Liver (tissue), 9 donors: ENCODE results near the gene CDK13. TPM values are rescaled to one million over a fixed set of nuclear protein-coding genes. Genes with fewer than 3 reads are reported as not detected.

ENCODE experiments used
- DNase-seq: peaks from one replicate; pipeline ENCODE4 v3.0.0-alpha.2; 2017; ENCODE audit warnings: low spot score
- H3K27ac ChIP-seq, 2 donors: one replicate each; pipeline ENCODE4 v1.7.0; 2013; ENCODE audit warnings: inconsistent platforms in 2 of 2, low read length in 2 of 2, control low read depth in 1 of 2, low read depth in 1 of 2, mild to moderate bottlenecking in 1 of 2
- H3K27me3 ChIP-seq, 4 donors: one replicate each; pipeline versions ENCODE4 v1.6.1 to v1.7.0; 2013; ENCODE audit warnings: low read length in 3 of 4, inconsistent platforms in 1 of 4, mild to moderate bottlenecking in 1 of 4, moderate library complexity in 1 of 4; ENCODE audit not compliant: control insufficient read depth in 4 of 4, insufficient read depth in 4 of 4
- H3K36me3 ChIP-seq, 4 donors: one replicate each; pipeline versions ENCODE4 v1.6.1 to v1.7.0; 2013; ENCODE audit warnings: low read length in 3 of 4, mild to moderate bottlenecking in 3 of 4, low read depth in 1 of 4, moderate library complexity in 1 of 4; ENCODE audit not compliant: control insufficient read depth in 4 of 4, insufficient read depth in 3 of 4
- H3K4me1 ChIP-seq, 4 donors: one replicate each; pipeline versions ENCODE4 v1.6.1 to v1.7.0; 2013; ENCODE audit warnings: low read length in 3 of 4, mild to moderate bottlenecking in 3 of 4, moderate library complexity in 1 of 4; ENCODE audit not compliant: control insufficient read depth in 4 of 4, insufficient read depth in 4 of 4
- H3K4me3 ChIP-seq, 3 donors: one replicate each; pipeline versions ENCODE4 v1.6.1 to v1.7.0; 2013; ENCODE audit warnings: low read length in 3 of 3, control low read depth in 1 of 3, low read depth in 1 of 3, mild to moderate bottlenecking in 1 of 3
- H3K9ac ChIP-seq, 2 donors: one replicate each; pipeline ENCODE4 v1.7.0; 2013; ENCODE audit warnings: low read length in 2 of 2, mild to moderate bottlenecking in 2 of 2, moderate library complexity in 2 of 2, control low read depth in 1 of 2, low read depth in 1 of 2
- H3K9me3 ChIP-seq, 4 donors: one replicate each; pipeline versions ENCODE4 v1.6.1 to v1.7.0; 2013; ENCODE audit warnings: low read length in 3 of 4; ENCODE audit not compliant: control insufficient read depth in 4 of 4
- EGR1 ChIP-seq, 2 donors: IDR thresholded peaks; 2 replicates each; pipeline ENCODE4 v1.6.1; 2016 to 2018; ENCODE audit warnings: antibody characterized with exemption in 2 of 2, low read depth in 2 of 2
- FOXA1 ChIP-seq: IDR thresholded peaks from 2 replicates; pipeline ENCODE4 v1.6.1; 2016; ENCODE audit warnings: antibody characterized with exemption
- FOXA2 ChIP-seq: IDR thresholded peaks from 2 replicates; pipeline ENCODE4 v1.6.1; 2016; ENCODE audit warnings: antibody characterized with exemption
- GABPA ChIP-seq, 2 donors: IDR thresholded peaks in 1 of 2; conservative IDR thresholded peaks in 1 of 2; 2 replicates each; pipeline ENCODE4 v1.6.1; 2016; ENCODE audit warnings: antibody characterized with exemption in 2 of 2, mild to moderate bottlenecking in 1 of 2, moderate library complexity in 1 of 2
- HNF4A ChIP-seq, 2 donors: conservative IDR thresholded peaks; 2 replicates each; pipeline ENCODE4 v1.6.1; 2016; ENCODE audit warnings: antibody characterized with exemption in 2 of 2, mild to moderate bottlenecking in 2 of 2
- HNF4G ChIP-seq: IDR thresholded peaks from 2 replicates; pipeline ENCODE4 v1.6.1; 2016; ENCODE audit warnings: antibody characterized with exemption
- JUND ChIP-seq, 2 donors: IDR thresholded peaks; 2 replicates each; pipeline ENCODE4 v1.6.1; 2016; ENCODE audit warnings: antibody characterized with exemption in 2 of 2
- NR2F2 ChIP-seq: IDR thresholded peaks from 2 replicates; pipeline ENCODE4 v1.6.1; 2016; ENCODE audit warnings: antibody characterized with exemption
- RAD21 ChIP-seq, 2 donors: IDR thresholded peaks; 2 replicates each; pipeline ENCODE4 v1.6.1; 2016; ENCODE audit warnings: antibody characterized with exemption in 2 of 2, mild to moderate bottlenecking in 2 of 2
- RXRA ChIP-seq, 2 donors: IDR thresholded peaks; 2 replicates each; pipeline ENCODE4 v1.6.1; 2017 to 2018; ENCODE audit warnings: antibody characterized with exemption in 2 of 2, mild to moderate bottlenecking in 1 of 2
- SP1 ChIP-seq: IDR thresholded peaks from 2 replicates; pipeline ENCODE4 v1.6.1; 2018; ENCODE audit warnings: antibody characterized with exemption, mild to moderate bottlenecking
- TAF1 ChIP-seq: conservative IDR thresholded peaks from 2 replicates; pipeline ENCODE4 v1.6.1; 2016; ENCODE audit warnings: antibody characterized with exemption, mild to moderate bottlenecking
- YY1 ChIP-seq: IDR thresholded peaks from 2 replicates; pipeline ENCODE4 v1.6.1; 2016; ENCODE audit warnings: antibody characterized with exemption, mild to moderate bottlenecking
- WGBS: extraction: QIAGEN DNeasy Blood & Tissue Kit; methylation state at CpG from one replicate; pipeline ENCODE4 v1.1.7; 2013; 5-methylcytosine and 5-hydroxymethylcytosine counted together
- polyA plus RNA-seq, 2 donors: library from polyadenylated mRNA; stranded (reverse) in 1 of 2; unstranded in 1 of 2; fragments of 200-250 nt in 1 of 2; fragments of >200 nt in 1 of 2; fragmentation: Nextera tagmentation in 1 of 2; extraction: Ambion mirVana in 1 of 2; gene quantifications; one replicate each; pipeline versions ENCODE4 v1.2.1 to v1.2.3, GENCODE V29; 2013 to 2015
- total RNA-seq, 2 donors: library from RNA; depleted of rRNA; stranded (reverse); fragments of >200 nt; gene quantifications; one replicate each; pipeline ENCODE4 v1.2.3, GENCODE V29; 2014
- TF ChIP-seq, protein P1 (sequence below): IDR thresholded peaks from 2 replicates; pipeline ENCODE4 v1.6.1; 2016; ENCODE audit warnings: antibody characterized with exemption
- TF ChIP-seq, protein P2 (sequence below): IDR thresholded peaks from 2 replicates; pipeline ENCODE4 v1.6.1; 2016; ENCODE audit warnings: antibody characterized with exemption
- TF ChIP-seq, protein P3 (sequence below): fragments of 150-350 bp; IDR thresholded peaks from 2 replicates; pipeline ENCODE4 v1.5.1; 2017; ENCODE audit warnings: improper control_type of control experiment, low read depth, low read length; ENCODE audit not compliant: missing input control
- TF ChIP-seq, protein P4 (sequence below): IDR thresholded peaks from 2 replicates; pipeline ENCODE4 v1.6.1; 2016; ENCODE audit warnings: antibody characterized with exemption, mild to moderate bottlenecking
- TF ChIP-seq, protein P5 (sequence below): IDR thresholded peaks from 2 replicates; pipeline ENCODE4 v1.6.1; 2016; ENCODE audit warnings: antibody characterized with exemption
- donor health status: healthy.
- donor health status: healthy.
- donor health status: healthy.
- donor health status: healthy.
- donor health status: healthy.

Gene CDK13
- total and polyA plus RNA-seq, 4 donors, result 8.8 to 51.1 (median 23.2) TPM

DNA sequence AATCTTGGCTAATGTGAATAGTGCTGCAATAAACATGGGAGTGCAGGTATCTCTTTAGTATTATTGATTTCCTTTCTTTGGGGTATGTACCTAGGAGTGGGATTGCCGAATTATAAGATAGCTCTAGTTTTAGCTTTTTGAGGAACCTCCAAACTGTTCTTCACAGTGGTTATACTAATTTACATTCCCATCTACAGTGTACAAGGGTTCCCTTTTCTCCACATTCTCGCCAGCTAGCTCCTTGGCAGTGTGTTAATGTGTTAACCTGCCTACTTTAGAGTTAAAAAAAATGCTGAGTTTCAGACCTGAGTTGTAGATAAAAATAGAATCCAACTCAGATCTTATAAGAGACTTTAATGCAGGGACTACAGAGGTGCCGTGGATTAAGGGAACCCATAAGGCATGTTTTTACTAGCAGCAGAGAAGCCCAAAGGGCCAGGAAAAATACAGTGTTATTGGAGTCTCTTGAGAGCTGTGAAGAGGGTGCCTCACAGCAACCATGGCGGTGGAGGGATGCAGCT lies 35.4 kb downstream of the CDK13 start:
- H3K9me3 ChIP-seq, result no peaks in the 10 kb centered on the region
- H3K4me1 ChIP-seq, result no peaks in the 10 kb centered on the region
- H3K27ac ChIP-seq, result no peak overlapping the region
- DNase-seq, result no peak
- no peak overlapping the region for H3K4me3 ChIP-seq
- H3K36me3 ChIP-seq, result peaks cover 0 to 2% (median 0%) of the 10 kb centered on the region in 4 donors
- no peak for TF ChIP-seq FOXA2
- no peak for TF ChIP-seq SP1
- TF ChIP-seq, protein P1, sequence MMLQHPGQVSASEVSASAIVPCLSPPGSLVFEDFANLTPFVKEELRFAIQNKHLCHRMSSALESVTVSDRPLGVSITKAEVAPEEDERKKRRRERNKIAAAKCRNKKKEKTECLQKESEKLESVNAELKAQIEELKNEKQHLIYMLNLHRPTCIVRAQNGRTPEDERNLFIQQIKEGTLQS, result no peak
- TF ChIP-seq FOXA1, result no peak
- no peak for TF ChIP-seq RXRA (IDR thresholded peaks at IDR 0.05)
- TF ChIP-seq JUND (IDR thresholded peaks at IDR 0.05), result no peak
- TF ChIP-seq HNF4A (conservative IDR thresholded peaks at IDR 0.05), result no peak
- no peak for TF ChIP-seq GABPA (IDR thresholded peaks at IDR 0.05 in 1 of 2, conservative IDR thresholded peaks at IDR 0.05 in 1 of 2)
- TF ChIP-seq RAD21 (IDR thresholded peaks at IDR 0.05), result no peak
- TF ChIP-seq EGR1 (IDR thresholded peaks at IDR 0.05; ENCODE audit: low read depth in 2 of 2), result no peak
- no peak for TF ChIP-seq YY1
- TF ChIP-seq, protein P2, sequence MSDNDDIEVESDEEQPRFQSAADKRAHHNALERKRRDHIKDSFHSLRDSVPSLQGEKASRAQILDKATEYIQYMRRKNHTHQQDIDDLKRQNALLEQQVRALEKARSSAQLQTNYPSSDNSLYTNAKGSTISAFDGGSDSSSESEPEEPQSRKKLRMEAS, result no peak
- TF ChIP-seq HNF4G, result no peak
- TF ChIP-seq, protein P3, sequence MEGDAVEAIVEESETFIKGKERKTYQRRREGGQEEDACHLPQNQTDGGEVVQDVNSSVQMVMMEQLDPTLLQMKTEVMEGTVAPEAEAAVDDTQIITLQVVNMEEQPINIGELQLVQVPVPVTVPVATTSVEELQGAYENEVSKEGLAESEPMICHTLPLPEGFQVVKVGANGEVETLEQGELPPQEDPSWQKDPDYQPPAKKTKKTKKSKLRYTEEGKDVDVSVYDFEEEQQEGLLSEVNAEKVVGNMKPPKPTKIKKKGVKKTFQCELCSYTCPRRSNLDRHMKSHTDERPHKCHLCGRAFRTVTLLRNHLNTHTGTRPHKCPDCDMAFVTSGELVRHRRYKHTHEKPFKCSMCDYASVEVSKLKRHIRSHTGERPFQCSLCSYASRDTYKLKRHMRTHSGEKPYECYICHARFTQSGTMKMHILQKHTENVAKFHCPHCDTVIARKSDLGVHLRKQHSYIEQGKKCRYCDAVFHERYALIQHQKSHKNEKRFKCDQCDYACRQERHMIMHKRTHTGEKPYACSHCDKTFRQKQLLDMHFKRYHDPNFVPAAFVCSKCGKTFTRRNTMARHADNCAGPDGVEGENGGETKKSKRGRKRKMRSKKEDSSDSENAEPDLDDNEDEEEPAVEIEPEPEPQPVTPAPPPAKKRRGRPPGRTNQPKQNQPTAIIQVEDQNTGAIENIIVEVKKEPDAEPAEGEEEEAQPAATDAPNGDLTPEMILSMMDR, result no peak
- no peak for TF ChIP-seq NR2F2
- no peak for TF ChIP-seq TAF1
- H3K9ac ChIP-seq, result no peak overlapping the region
- H3K27me3 ChIP-seq, result no peaks in the 10 kb centered on the region
- 86% methylated on average over 4 of the region's 4 CpGs for WGBS

DNA sequence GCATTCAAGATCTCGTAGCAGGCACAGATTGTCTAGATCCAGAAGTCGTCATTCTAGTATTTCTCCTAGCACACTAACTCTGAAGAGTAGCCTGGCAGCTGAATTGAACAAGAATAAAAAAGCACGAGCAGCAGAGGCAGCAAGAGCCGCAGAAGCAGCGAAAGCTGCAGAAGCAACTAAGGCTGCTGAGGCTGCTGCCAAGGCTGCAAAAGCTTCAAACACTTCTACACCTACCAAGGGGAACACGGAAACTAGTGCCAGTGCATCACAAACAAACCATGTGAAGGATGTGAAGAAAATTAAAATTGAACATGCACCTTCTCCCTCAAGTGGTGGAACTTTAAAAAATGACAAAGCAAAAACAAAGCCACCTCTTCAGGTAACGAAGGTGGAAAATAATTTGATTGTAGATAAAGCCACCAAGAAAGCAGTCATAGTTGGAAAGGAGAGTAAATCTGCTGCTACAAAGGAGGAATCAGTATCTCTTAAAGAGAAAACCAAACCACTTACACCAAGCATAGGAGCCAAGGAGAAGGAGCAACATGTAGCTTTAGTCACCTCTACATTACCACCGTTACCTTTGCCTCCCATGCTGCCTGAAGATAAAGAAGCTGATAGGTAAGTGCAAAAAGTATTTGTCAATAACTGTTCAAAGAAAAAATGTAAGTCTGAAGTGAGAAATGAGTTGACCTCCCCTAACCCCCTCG lies 37.7 kb downstream of the CDK13 start:
- no peak for TF ChIP-seq TAF1
- TF ChIP-seq FOXA2, result no peak
- no peak for TF ChIP-seq FOXA1
- no peak for TF ChIP-seq GABPA (IDR thresholded peaks at IDR 0.05 in 1 of 2, conservative IDR thresholded peaks at IDR 0.05 in 1 of 2)
- no peak for TF ChIP-seq EGR1 (IDR thresholded peaks at IDR 0.05; ENCODE audit: low read depth in 2 of 2)
- TF ChIP-seq, protein P3, result no peak
- TF ChIP-seq HNF4G, result no peak
- no peak for TF ChIP-seq JUND (IDR thresholded peaks at IDR 0.05)
- TF ChIP-seq RXRA (IDR thresholded peaks at IDR 0.05), result no peak
- TF ChIP-seq HNF4A (conservative IDR thresholded peaks at IDR 0.05), result no peak
- TF ChIP-seq, protein P4, sequence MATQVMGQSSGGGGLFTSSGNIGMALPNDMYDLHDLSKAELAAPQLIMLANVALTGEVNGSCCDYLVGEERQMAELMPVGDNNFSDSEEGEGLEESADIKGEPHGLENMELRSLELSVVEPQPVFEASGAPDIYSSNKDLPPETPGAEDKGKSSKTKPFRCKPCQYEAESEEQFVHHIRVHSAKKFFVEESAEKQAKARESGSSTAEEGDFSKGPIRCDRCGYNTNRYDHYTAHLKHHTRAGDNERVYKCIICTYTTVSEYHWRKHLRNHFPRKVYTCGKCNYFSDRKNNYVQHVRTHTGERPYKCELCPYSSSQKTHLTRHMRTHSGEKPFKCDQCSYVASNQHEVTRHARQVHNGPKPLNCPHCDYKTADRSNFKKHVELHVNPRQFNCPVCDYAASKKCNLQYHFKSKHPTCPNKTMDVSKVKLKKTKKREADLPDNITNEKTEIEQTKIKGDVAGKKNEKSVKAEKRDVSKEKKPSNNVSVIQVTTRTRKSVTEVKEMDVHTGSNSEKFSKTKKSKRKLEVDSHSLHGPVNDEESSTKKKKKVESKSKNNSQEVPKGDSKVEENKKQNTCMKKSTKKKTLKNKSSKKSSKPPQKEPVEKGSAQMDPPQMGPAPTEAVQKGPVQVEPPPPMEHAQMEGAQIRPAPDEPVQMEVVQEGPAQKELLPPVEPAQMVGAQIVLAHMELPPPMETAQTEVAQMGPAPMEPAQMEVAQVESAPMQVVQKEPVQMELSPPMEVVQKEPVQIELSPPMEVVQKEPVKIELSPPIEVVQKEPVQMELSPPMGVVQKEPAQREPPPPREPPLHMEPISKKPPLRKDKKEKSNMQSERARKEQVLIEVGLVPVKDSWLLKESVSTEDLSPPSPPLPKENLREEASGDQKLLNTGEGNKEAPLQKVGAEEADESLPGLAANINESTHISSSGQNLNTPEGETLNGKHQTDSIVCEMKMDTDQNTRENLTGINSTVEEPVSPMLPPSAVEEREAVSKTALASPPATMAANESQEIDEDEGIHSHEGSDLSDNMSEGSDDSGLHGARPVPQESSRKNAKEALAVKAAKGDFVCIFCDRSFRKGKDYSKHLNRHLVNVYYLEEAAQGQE, result no peak
- TF ChIP-seq YY1, result no peak
- no peak for TF ChIP-seq NR2F2
- TF ChIP-seq, protein P5, sequence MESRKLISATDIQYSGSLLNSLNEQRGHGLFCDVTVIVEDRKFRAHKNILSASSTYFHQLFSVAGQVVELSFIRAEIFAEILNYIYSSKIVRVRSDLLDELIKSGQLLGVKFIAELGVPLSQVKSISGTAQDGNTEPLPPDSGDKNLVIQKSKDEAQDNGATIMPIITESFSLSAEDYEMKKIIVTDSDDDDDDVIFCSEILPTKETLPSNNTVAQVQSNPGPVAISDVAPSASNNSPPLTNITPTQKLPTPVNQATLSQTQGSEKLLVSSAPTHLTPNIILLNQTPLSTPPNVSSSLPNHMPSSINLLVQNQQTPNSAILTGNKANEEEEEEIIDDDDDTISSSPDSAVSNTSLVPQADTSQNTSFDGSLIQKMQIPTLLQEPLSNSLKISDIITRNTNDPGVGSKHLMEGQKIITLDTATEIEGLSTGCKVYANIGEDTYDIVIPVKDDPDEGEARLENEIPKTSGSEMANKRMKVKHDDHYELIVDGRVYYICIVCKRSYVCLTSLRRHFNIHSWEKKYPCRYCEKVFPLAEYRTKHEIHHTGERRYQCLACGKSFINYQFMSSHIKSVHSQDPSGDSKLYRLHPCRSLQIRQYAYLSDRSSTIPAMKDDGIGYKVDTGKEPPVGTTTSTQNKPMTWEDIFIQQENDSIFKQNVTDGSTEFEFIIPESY, result no peak
- WGBS, result 89% methylated on average over 9 of the region's 9 CpGs

More for the DNA sequence above, 37.7 kb downstream of the CDK13 start:
- Histone ChIP-seq H3K4me1 (no peaks in the 10 kb centered on the region), H3K9me3 (no peaks in the 10 kb centered on the region), H3K9ac (no peak overlapping the region), H3K27me3 (no peaks in the 10 kb centered on the region), H3K36me3 (peaks cover 0 to 2% (median 0%) of the 10 kb centered on the region in 4 donors), H3K4me3 (no peak overlapping the region), H3K27ac (no peak overlapping the region)
- DNase-seq, result no peak
